Central memory CD8-positive, alpha-beta T cell (primary cell): ENCODE data around the gene STK11.

ENCODE experiments used
- ATAC-seq: fragments of 150-1000 bp; cut with Tn5 transposase; replicated peaks from 2 replicates; pipeline ENCODE4 v1.10.0; 2022; ENCODE audit warnings: mild to moderate bottlenecking, moderate FRiP score, moderate number of reproducible peaks; ENCODE audit not compliant: poor library complexity, severe bottlenecking; ENCODE audit errors: extremely low read depth
- DNase-seq, 2 donors: peaks; one replicate each; pipeline ENCODE4 v3.0.0; 2021; ENCODE audit warnings: low spot score in 2 of 2
- H3K27ac Mint-ChIP-seq: one replicate; pipeline ENCODE4 v1.8.0; 2022; ENCODE audit warnings: low read depth, mild to moderate bottlenecking, moderate library complexity, mixed read lengths
- H3K27me3 Mint-ChIP-seq: one replicate; pipeline ENCODE4 v1.8.0; 2022; ENCODE audit warnings: mixed read lengths
- H3K36me3 Mint-ChIP-seq: one replicate; pipeline ENCODE4 v1.8.0; 2022; ENCODE audit warnings: mild to moderate bottlenecking, moderate library complexity, mixed read lengths; ENCODE audit not compliant: insufficient read depth
- H3K4me1 Mint-ChIP-seq: one replicate; pipeline ENCODE4 v1.8.0; 2022; ENCODE audit warnings: mixed read lengths
- H3K4me3 Mint-ChIP-seq: one replicate; pipeline ENCODE4 v1.8.0; 2022; ENCODE audit warnings: mild to moderate bottlenecking, moderate library complexity, mixed read lengths
- H3K9me3 Mint-ChIP-seq: one replicate; pipeline ENCODE4 v1.8.0; 2022; ENCODE audit warnings: mixed read lengths

The STK11 gene, protein sequence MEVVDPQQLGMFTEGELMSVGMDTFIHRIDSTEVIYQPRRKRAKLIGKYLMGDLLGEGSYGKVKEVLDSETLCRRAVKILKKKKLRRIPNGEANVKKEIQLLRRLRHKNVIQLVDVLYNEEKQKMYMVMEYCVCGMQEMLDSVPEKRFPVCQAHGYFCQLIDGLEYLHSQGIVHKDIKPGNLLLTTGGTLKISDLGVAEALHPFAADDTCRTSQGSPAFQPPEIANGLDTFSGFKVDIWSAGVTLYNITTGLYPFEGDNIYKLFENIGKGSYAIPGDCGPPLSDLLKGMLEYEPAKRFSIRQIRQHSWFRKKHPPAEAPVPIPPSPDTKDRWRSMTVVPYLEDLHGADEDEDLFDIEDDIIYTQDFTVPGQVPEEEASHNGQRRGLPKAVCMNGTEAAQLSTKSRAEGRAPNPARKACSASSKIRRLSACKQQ

DNA sequence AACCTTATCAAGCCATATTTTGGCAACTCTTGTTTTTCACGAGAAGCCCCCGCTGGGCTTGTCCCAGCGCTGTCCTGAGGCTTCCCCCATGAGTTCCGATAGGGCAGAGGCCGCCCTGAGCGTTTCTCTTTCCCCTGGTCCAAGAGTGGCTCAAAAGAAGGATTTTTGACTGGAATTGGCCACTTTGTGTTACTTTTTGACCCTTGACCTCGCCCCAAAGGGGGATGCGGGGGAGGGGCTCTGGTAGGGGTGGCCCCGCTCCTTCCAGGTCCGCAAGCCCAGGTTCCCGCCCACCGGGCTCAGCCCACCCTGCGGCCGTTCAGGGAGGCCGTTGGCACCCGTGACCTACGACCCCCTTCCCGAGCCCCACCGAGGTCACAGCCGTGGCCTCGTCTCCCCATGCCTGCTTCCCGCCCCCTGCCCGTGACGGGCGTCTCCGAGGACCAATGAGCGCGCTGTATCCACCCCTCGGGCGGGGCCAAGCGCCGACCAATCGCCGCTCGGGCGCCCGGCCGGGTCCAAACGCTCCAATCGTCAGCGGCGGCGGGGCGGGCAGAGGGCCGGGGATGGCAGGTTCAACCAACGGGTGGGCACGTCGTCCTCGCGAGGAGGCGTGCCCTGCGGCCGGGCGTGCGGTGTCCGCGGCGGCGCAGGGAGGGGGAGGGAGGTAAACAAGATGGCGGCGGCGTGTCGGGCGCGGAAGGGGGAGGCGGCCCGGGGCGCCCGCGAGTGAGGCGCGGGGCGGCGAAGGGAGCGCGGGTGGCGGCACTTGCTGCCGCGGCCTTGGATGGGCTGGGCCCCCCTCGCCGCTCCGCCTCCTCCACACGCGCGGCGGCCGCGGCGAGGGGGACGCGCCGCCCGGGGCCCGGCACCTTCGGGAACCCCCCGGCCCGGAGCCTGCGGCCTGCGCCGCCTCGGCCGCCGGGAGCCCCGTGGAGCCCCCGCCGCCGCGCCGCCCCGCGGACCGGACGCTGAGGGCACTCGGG, at the start of gene STK11:
Gene STK11 (plus strand): TSS at position 665 of the 986 bp plus-strand sequence. CDS start 1,136 bp downstream, outside the sequence.
- Mint-ChIP-seq H3K9me3 (no peaks in the 10 kb centered on the region), H3K27me3 (no peaks in the 10 kb centered on the region), H3K4me3 (peak within 1 kb of the TSS; percentile 95), H3K36me3 (peaks cover 22% of the 10 kb centered on the region), H3K4me1 (peaks cover 33% of the 10 kb centered on the region), H3K27ac (peak within 1 kb of the TSS; percentile 93)
- ATAC-seq (peak; percentile 95), DNase-seq (peak; percentile 99 to 100)

DNA sequence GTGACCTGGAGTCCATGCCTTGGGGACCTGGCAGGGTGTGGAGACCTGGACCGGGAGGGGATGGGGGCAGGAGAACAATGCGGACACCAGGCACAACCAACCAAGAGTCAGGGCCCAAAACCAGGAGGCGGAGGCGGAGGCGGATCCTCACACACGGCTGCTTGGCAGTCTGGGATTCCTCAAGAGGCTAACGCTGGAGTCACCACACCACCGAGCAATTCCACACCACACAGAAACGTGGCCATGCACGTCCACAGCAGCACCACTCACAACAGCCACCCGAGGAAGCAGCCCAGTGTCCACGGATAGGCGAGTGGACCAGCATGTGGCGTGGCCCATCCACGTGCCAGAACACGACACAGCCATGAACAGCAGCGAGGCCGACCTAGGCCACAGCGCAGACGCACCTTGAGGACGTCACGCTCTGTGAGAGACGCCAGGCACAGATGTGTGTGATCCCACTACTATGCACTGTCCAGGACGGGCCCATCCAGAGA, 49.2 kb upstream of the STK11 start:
- H3K4me3 Mint-ChIP-seq, result no peak overlapping the region
- no peaks in the 10 kb centered on the region for H3K27me3 Mint-ChIP-seq
- H3K4me1 Mint-ChIP-seq, result no peaks in the 10 kb centered on the region
- no peak for ATAC-seq
- peaks cover 18% of the 10 kb centered on the region for H3K36me3 Mint-ChIP-seq
- no peaks in the 10 kb centered on the region for H3K9me3 Mint-ChIP-seq
- no peak overlapping the region for H3K27ac Mint-ChIP-seq
- no peak for DNase-seq

DNA sequence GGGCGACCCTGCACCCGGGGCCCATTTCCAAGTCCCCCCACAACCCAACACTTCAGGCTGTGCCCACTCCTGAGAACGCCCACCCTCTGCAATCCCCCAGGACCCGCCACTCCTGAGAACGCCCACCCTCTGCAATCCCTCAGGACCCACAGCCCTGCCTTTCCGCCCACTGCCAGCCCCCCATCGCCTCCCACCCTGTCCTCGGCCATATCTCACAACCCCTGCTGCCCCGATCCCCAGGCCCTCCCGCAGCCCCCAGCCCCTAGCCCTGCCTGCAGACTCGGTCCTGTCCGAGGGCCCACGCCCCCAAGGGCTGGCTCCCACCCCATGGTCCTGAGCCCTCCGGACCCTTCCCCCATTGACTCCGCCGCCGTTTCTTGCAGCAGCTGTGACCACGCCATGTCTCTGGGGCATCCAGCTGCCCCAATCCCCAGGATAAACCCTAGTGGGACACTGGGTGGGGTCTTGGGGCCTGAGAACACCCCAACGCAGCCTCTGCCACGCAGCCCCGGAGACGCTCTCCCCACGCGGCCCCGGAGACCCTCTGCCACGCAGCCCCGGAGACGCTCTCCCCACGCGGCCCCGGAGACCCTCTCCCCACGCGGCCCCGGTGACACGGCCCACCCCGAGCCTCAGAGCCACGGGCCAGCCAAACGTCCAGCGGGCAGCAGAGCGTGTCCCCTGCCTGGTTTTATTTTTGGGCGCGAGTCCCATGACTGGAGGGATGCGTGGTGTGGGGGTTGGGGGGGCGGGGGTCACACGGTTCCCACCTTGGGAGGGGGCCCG, 48.6 kb upstream of the STK11 start:
- Mint-ChIP-seq H3K27me3 (no peaks in the 10 kb centered on the region), H3K9me3 (no peaks in the 10 kb centered on the region), H3K4me1 (no peaks in the 10 kb centered on the region), H3K27ac (no peak overlapping the region), H3K4me3 (no peak overlapping the region), H3K36me3 (peaks cover 18% of the 10 kb centered on the region)
- no peak for DNase-seq
- no peak for ATAC-seq

DNA sequence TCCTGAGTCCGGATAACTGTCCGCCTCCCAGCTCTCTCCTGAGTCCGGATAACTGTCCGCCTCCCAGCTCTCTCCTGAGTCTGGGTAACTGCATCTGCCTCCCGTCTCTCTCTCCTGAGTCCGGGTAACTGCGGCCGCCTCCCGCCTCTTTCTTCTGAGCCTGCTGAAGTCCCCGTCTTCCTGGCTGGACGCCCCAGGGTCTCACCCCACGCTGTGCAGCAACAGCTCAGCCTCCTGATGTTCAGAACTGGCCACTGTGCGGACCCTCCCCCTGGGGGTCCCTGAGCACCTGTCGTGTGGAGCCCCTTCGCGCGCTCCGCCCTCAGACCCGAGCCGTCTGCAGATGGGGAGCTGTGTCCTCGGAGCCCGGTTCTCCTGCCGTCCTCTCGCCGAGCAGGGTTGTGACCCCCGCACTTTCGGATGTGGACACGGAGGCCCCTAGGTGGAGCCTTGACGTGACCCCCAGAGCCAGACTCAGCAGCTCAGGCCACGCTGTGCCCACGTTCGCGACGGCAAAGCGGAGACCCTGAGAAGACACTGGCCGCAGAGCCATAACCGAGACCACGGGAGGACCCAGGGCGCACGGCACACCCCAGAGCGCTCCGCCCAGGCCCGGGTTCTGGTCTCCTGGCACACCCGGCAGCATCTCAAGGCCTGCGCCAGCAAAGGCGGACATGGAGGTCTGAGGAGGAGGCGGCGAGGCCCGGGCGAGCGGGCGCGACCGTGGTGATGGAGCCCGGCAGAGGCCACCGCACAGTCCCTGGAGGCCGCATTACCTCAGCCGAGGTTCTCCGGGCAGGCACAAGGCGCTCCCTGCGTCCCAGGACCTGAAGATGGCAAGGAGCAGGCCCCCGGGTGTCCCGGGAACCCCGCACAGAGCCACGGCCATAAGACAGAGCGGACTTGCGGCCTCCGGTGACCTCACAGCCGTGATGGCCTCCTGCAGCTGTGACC, 47.4 kb upstream of the STK11 start:
- Mint-ChIP-seq H3K27ac (no peak overlapping the region), H3K4me3 (no peak overlapping the region), H3K4me1 (peaks cover 5% of the 10 kb centered on the region), H3K36me3 (peaks cover 18% of the 10 kb centered on the region), H3K27me3 (no peaks in the 10 kb centered on the region), H3K9me3 (no peaks in the 10 kb centered on the region)
- DNase-seq (no peak), ATAC-seq (no peak)

DNA sequence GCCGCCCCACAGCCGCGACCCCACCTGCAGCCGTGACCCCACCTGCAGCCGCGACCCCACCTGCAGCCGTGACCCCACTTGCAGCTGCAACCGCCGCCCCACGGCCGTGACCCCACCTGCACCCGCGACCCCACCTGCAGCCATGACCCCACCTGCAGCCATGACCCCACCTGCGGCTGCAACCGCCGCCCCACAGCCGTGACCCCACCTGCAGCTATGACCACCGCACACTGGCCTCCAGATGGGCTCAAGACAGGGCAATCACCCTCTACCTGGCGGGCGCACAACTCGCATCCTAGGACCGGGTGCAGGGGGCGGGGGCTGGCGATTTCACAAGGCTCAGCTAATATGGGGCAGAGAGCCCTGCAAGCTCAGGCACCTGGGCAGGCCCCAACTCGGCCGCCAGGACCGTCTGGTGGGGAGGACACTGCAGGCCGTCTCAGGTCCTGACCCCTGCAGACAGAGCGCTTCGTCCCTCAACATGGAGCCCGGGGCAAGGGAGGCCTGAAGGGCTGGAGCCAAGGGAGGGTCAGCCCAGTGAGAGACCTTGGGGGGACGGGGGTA, 46.6 kb upstream of the STK11 start:
- no peak overlapping the region for H3K4me3 Mint-ChIP-seq
- DNase-seq (no peak), ATAC-seq (no peak)
- peaks cover 18% of the 10 kb centered on the region for H3K36me3 Mint-ChIP-seq
- H3K27ac Mint-ChIP-seq, result no peak overlapping the region
- no peaks in the 10 kb centered on the region for H3K27me3 Mint-ChIP-seq
- no peaks in the 10 kb centered on the region for H3K9me3 Mint-ChIP-seq
- H3K4me1 Mint-ChIP-seq, result peaks cover 5% of the 10 kb centered on the region

DNA sequence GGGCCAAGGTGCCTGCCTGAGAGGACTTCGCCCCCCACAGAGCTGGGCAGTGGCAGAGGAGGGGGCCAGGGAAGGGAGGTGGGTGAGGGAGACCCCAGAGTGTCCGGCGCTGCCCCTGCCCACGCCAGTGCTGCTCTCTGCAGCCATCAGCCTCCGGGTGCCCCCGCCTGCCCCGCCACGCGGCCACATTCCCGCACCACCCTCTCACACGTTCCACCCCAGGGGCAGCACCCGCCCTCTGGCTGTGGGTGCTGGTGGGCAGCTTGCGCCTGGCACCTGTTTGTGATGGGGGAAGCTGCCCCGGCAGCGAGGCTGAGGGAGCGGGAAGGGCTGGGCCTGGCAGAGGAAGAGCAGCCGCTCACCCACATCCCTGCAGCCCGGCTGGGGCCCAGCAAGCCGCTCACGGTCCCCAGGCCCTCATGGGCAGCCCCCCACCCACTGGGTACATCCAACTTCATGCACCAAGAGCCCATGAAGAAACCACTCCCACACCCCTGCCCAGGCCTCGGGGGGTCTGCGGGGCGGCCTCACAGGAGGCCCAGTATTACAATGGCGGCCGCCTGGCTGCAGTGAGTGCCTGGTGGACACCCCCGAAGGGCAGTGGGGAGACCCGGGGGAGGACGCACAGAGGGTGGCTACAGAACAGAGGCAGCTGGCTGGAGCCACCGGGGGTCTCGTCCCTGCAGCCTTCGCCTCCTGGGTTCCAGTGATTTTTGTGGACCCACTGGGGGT, 45.5 kb upstream of the STK11 start:
- Mint-ChIP-seq H3K9me3 (no peaks in the 10 kb centered on the region), H3K4me3 (no peak overlapping the region), H3K27ac (peak overlapping the region; percentile 55), H3K4me1 (peaks cover 5% of the 10 kb centered on the region), H3K36me3 (peaks cover 15% of the 10 kb centered on the region), H3K27me3 (no peaks in the 10 kb centered on the region)
- ATAC-seq (no peak), DNase-seq (no peak)

DNA sequence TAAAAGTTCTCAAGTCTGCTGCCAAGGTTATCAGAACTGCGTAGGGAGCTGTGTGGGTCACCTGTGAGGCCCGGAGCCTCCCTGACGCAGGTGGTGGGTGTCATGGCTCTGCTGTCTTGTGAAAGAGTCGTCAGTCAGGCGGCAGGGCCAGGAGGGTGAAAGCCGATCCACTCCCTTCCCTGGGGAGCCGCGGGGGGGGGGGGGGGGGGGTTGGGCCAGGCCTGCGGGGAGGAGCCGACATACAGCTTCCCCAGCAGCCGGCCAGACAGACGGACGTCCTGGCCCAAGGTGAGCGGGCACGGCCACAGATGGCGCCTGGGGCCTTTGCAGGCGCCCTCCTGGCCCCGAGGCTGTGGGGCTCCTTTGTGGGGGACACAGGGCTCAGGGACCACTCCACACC, 43.9 kb upstream of the STK11 start:
- Mint-ChIP-seq H3K4me3 (no peak overlapping the region), H3K4me1 (peaks cover 5% of the 10 kb centered on the region), H3K36me3 (peaks cover 11% of the 10 kb centered on the region), H3K27me3 (no peaks in the 10 kb centered on the region), H3K9me3 (no peaks in the 10 kb centered on the region), H3K27ac (no peak overlapping the region)
- DNase-seq, result no peak
- ATAC-seq, result no peak

DNA sequence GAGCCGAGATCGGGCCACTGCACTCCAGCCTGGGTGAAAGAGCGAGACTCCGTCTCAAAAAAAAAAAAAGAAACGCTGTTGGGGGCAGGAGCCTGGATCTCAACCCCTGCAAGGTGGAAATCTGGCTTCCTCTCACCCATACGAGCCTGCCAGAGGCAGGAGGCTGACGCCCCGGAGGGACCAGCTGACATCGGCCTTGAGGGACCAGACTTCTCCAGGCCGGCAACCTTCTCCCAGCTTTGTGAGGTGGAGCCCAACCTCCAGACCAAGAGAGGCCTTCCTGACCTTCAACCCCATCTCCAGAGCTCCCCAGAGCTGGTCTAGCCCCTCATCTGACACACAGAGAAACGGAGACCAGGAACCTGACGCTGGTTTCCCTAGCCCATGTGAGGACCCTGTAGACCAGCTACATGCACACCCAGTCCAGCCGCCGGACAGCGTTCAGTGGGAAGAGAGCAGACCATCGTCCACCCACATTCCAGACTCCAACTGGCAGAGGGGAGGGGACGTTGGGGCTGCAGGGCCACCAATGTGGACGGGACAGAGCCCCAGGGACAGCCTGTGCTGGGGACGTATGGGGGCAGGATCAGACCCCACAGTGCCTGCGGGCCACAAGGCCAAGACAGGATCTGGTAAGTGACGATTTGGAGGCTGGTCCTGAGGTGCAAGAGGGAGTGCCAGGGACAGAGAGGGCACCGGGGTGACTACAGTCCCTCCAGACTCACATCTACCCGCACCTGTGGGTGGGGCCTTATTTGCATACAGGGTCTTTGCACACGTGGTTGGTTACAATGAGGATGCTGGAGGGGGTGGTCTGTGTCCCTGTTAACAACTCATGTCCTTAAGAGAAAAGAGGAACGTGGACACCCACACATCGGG, 42.9 kb upstream of the STK11 start:
- peak overlapping the region; percentile 6 for H3K4me3 Mint-ChIP-seq
- peaks cover 5% of the 10 kb centered on the region for H3K4me1 Mint-ChIP-seq
- DNase-seq (no peak), ATAC-seq (no peak)
- peaks cover 8% of the 10 kb centered on the region for H3K36me3 Mint-ChIP-seq
- H3K27me3 Mint-ChIP-seq, result no peaks in the 10 kb centered on the region
- peak overlapping the region; percentile 71 for H3K27ac Mint-ChIP-seq
- no peaks in the 10 kb centered on the region for H3K9me3 Mint-ChIP-seq

DNA sequence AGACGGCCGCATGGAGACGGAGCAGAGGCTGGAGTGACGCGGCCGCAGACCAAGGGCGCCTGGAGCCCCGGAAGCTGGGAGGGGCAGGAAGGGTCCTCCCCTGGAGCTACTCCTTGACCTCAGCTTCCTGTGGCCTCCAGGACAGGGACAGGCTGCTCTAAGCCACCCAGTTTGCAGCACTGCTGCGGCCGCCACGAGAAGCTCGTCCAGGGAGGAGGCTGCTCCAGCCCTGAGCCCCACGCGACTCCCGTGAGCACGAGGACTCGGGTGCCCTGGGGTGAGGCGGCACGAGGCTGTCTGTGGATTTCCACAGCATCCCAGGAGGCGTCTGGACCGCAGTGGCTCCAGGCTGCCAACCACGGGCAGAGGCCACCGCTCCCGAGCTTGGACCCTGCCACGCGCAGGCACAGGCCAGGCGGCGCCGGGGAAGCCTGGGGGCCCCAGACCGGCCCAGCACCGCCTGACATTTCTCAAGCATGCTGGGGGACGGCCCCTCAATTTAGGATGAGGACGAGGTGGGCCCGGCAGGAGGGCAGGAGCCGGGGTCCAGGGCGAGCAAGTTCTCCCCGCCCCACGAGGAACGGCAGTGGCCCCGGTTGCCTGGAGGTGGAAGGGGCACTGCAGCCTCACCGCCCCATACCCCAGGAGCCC, 42.2 kb upstream of the STK11 start:
- Mint-ChIP-seq H3K27me3 (no peaks in the 10 kb centered on the region), H3K4me1 (peaks cover 5% of the 10 kb centered on the region), H3K9me3 (no peaks in the 10 kb centered on the region), H3K4me3 (no peak overlapping the region), H3K36me3 (peaks cover 8% of the 10 kb centered on the region), H3K27ac (peak overlapping the region; percentile 71)
- ATAC-seq (no peak), DNase-seq (no peak)
